Natural killer cell treated with Interleukin-12 subunit alpha and Interleukin-12 subunit beta and Interleukin-15 and Interleukin-18, amount 100 ng/mL, for 72 hours (primary cell): ENCODE measurements around the gene GKN1. TPM values are rescaled to one million over a fixed set of nuclear protein-coding genes. Genes with fewer than 3 reads are reported as not detected.

Experiments used
- ATAC-seq, 2 donors: fragments of 150-1000 bp; cut with Tn5 transposase in 1 of 2; sonication (Bioruptor Pico), chemical (Tn5 transposase) in 1 of 2; 2 replicates each; pipeline ENCODE4 v1.10.0; 2021
- DNase-seq: peaks from one replicate; pipeline ENCODE4 v3.0.0; 2022; ENCODE audit warnings: low spot score
- H3K27ac Mint-ChIP-seq, 2 donors: 1 replicate in 1 of 2; 2 replicates in 1 of 2; pipeline ENCODE4 v1.8.0; 2022; ENCODE audit warnings: mixed read lengths in 2 of 2, mild to moderate bottlenecking in 1 of 2, moderate library complexity in 1 of 2
- H3K27me3 Mint-ChIP-seq, 2 donors: 1 replicate in 1 of 2; 2 replicates in 1 of 2; pipeline ENCODE4 v1.8.0; 2022; ENCODE audit warnings: mixed read lengths in 2 of 2
- H3K36me3 Mint-ChIP-seq: one replicate; pipeline ENCODE4 v1.8.0; 2022; ENCODE audit warnings: mixed read lengths
- H3K4me1 Mint-ChIP-seq, 2 donors: 1 replicate in 1 of 2; 2 replicates in 1 of 2; pipeline ENCODE4 v1.8.0; 2022; ENCODE audit warnings: low read depth in 2 of 2, mixed read lengths in 2 of 2, mild to moderate bottlenecking in 1 of 2
- H3K4me3 Mint-ChIP-seq: one replicate; pipeline ENCODE4 v1.8.0; 2022; ENCODE audit warnings: mixed read lengths
- H3K9me3 Mint-ChIP-seq: 2 replicates; pipeline ENCODE4 v1.8.0; 2022; ENCODE audit warnings: mixed read lengths
- total RNA-seq, 2 donors: library from RNA; stranded (reverse); gene quantifications; one replicate each; pipeline ENCODE4 v1.2.3, GENCODE V29; 2022

Gene GKN1
- total RNA-seq, 2 donors from 2014 or later, result not detected

GRCh38 chr2:68971591-68972231 lies 2.7 kb upstream of the GKN1 start:
- Mint-ChIP-seq H3K4me1 (no peaks in the 10 kb centered on the region), H3K27ac (no peak overlapping the region), H3K27me3 (peaks cover 17 to 32% of the 10 kb centered on the region in 2 donors), H3K9me3 (no peaks in the 10 kb centered on the region), H3K36me3 (no peaks in the 10 kb centered on the region), H3K4me3 (no peak overlapping the region)
- ATAC-seq (peak; percentile 89 to 90), DNase-seq (no peak)

- no peaks in the 10 kb centered on the region for H3K9me3 Mint-ChIP-seq
- H3K4me3 Mint-ChIP-seq, result no peak overlapping the region
- ATAC-seq (no peak), DNase-seq (no peak)
- H3K27me3 Mint-ChIP-seq, result peaks cover 27 to 31% of the 10 kb centered on the region in 2 donors
- H3K27ac Mint-ChIP-seq, result no peak overlapping the region
- H3K36me3 Mint-ChIP-seq, result no peaks in the 10 kb centered on the region
- H3K4me1 Mint-ChIP-seq, result no peaks in the 10 kb centered on the region
These were observed 670 bp downstream of the GKN1 start for GRCh38 chr2:68974946-68975665.

- peaks cover 29 to 31% of the 10 kb centered on the region in 2 donors for H3K27me3 Mint-ChIP-seq
These were observed 1.4 kb downstream of the GKN1 start for GRCh38 chr2:68975844-68976243.

GRCh38 chr2:68977453-68977852 lies 3.0 kb downstream of the GKN1 start:
- Mint-ChIP-seq H3K27me3 (peaks cover 35 to 40% of the 10 kb centered on the region in 2 donors), H3K27ac (no peak overlapping the region)

More at GRCh38 chr2:68975844-68976243, 1.4 kb downstream of the GKN1 start:
- no peak for DNase-seq
- Mint-ChIP-seq H3K4me1 (no peaks in the 10 kb centered on the region), H3K36me3 (no peaks in the 10 kb centered on the region), H3K9me3 (no peaks in the 10 kb centered on the region), H3K4me3 (no peak overlapping the region), H3K27ac (no peak overlapping the region)
- ATAC-seq, result no peak

GRCh38 chr2:68978098-68978497 lies 3.7 kb downstream of the GKN1 start:
- no peak for ATAC-seq
- Mint-ChIP-seq H3K4me1 (no peaks in the 10 kb centered on the region), H3K27ac (no peak overlapping the region), H3K9me3 (no peaks in the 10 kb centered on the region), H3K4me3 (no peak overlapping the region), H3K27me3 (peaks cover 31 to 40% of the 10 kb centered on the region in 2 donors), H3K36me3 (no peaks in the 10 kb centered on the region)
- DNase-seq, result no peak

More at GRCh38 chr2:68977453-68977852, 3.0 kb downstream of the GKN1 start:
- Mint-ChIP-seq H3K4me3 (no peak overlapping the region), H3K4me1 (no peaks in the 10 kb centered on the region), H3K9me3 (no peaks in the 10 kb centered on the region), H3K36me3 (no peaks in the 10 kb centered on the region)
- ATAC-seq (no peak), DNase-seq (no peak)

- DNase-seq, result no peak
These were observed 6.5 kb downstream of the GKN1 start for GRCh38 chr2:68980956-68981355.

GRCh38 chr2:68987021-68987503 lies 12.6 kb downstream of the GKN1 start:
- ATAC-seq (no peak), DNase-seq (no peak)
- Mint-ChIP-seq H3K4me1 (no peaks in the 10 kb centered on the region), H3K27me3 (peaks cover 14 to 24% of the 10 kb centered on the region in 2 donors), H3K27ac (no peak overlapping the region), H3K9me3 (no peaks in the 10 kb centered on the region), H3K4me3 (no peak overlapping the region), H3K36me3 (no peaks in the 10 kb centered on the region)

More at GRCh38 chr2:68980956-68981355, 6.5 kb downstream of the GKN1 start:
- H3K27ac Mint-ChIP-seq, result no peak overlapping the region
- H3K9me3 Mint-ChIP-seq, result no peaks in the 10 kb centered on the region
- no peaks in the 10 kb centered on the region for H3K36me3 Mint-ChIP-seq
- peaks cover 26 to 49% of the 10 kb centered on the region in 2 donors for H3K27me3 Mint-ChIP-seq
- H3K4me3 Mint-ChIP-seq, result no peak overlapping the region
- no peaks in the 10 kb centered on the region for H3K4me1 Mint-ChIP-seq
- ATAC-seq, result no peak

GRCh38 chr2:68989035-68989434 lies 14.6 kb downstream of the GKN1 start:
- no peak overlapping the region for H3K27ac Mint-ChIP-seq
- H3K4me3 Mint-ChIP-seq, result no peak overlapping the region
- peaks cover 14 to 30% of the 10 kb centered on the region in 2 donors for H3K27me3 Mint-ChIP-seq
- no peak for DNase-seq
- no peak for ATAC-seq
- no peaks in the 10 kb centered on the region for H3K4me1 Mint-ChIP-seq
- no peaks in the 10 kb centered on the region for H3K9me3 Mint-ChIP-seq
- H3K36me3 Mint-ChIP-seq, result no peaks in the 10 kb centered on the region

GRCh38 chr2:68992341-68992740 lies 17.9 kb downstream of the GKN1 start:
- Mint-ChIP-seq H3K27me3 (peaks cover 12 to 39% of the 10 kb centered on the region in 2 donors), H3K9me3 (no peaks in the 10 kb centered on the region), H3K36me3 (no peaks in the 10 kb centered on the region), H3K27ac (no peak overlapping the region), H3K4me3 (no peak overlapping the region), H3K4me1 (no peaks in the 10 kb centered on the region)
- DNase-seq, result no peak
- no peak for ATAC-seq

GRCh38 chr2:68992933-68993332 lies 18.5 kb downstream of the GKN1 start:
- no peaks in the 10 kb centered on the region for H3K9me3 Mint-ChIP-seq
- no peak overlapping the region for H3K4me3 Mint-ChIP-seq
- peaks cover 12 to 39% of the 10 kb centered on the region in 2 donors for H3K27me3 Mint-ChIP-seq
- H3K36me3 Mint-ChIP-seq, result no peaks in the 10 kb centered on the region
- no peak for ATAC-seq
- DNase-seq, result no peak
- H3K4me1 Mint-ChIP-seq, result no peaks in the 10 kb centered on the region
- no peak overlapping the region for H3K27ac Mint-ChIP-seq

GRCh38 chr2:68993660-68994059 lies 19.2 kb downstream of the GKN1 start:
- H3K27me3 Mint-ChIP-seq, result peaks cover 18 to 45% of the 10 kb centered on the region in 2 donors
- H3K4me3 Mint-ChIP-seq, result no peak overlapping the region
- no peaks in the 10 kb centered on the region for H3K36me3 Mint-ChIP-seq
- no peaks in the 10 kb centered on the region for H3K4me1 Mint-ChIP-seq
- DNase-seq (no peak), ATAC-seq (no peak)
- no peaks in the 10 kb centered on the region for H3K9me3 Mint-ChIP-seq
- no peak overlapping the region for H3K27ac Mint-ChIP-seq

- Mint-ChIP-seq H3K9me3 (no peaks in the 10 kb centered on the region), H3K4me3 (no peak overlapping the region), H3K27ac (no peak overlapping the region), H3K4me1 (no peaks in the 10 kb centered on the region), H3K36me3 (no peaks in the 10 kb centered on the region), H3K27me3 (peaks cover 18 to 51% of the 10 kb centered on the region in 2 donors)
- DNase-seq, result no peak
- no peak for ATAC-seq
These were observed 20.4 kb downstream of the GKN1 start for GRCh38 chr2:68994864-68995263.

GRCh38 chr2:68995916-68996315 lies 21.5 kb downstream of the GKN1 start:
- ATAC-seq (no peak), DNase-seq (no peak)
- H3K36me3 Mint-ChIP-seq, result no peaks in the 10 kb centered on the region
- no peaks in the 10 kb centered on the region for H3K4me1 Mint-ChIP-seq
- H3K9me3 Mint-ChIP-seq, result no peaks in the 10 kb centered on the region
- H3K4me3 Mint-ChIP-seq, result no peak overlapping the region
- H3K27ac Mint-ChIP-seq, result no peak overlapping the region
- H3K27me3 Mint-ChIP-seq, result peaks cover 16 to 53% of the 10 kb centered on the region in 2 donors

GRCh38 chr2:68997401-68997800 lies 23.0 kb downstream of the GKN1 start:
- H3K27me3 Mint-ChIP-seq, result peaks cover 26 to 65% of the 10 kb centered on the region in 2 donors
- peaks cover 12% of the 10 kb centered on the region for H3K36me3 Mint-ChIP-seq
- ATAC-seq (no peak), DNase-seq (no peak)
- peaks cover 5% of the 10 kb centered on the region for H3K9me3 Mint-ChIP-seq
- no peak overlapping the region for H3K4me3 Mint-ChIP-seq
- H3K27ac Mint-ChIP-seq, result no peak overlapping the region
- H3K4me1 Mint-ChIP-seq, result no peaks in the 10 kb centered on the region
